ENCODE results near the gene RAPGEF4. TPM values are rescaled to one million over a fixed set of nuclear protein-coding genes. Genes with fewer than 3 reads are reported as not detected.

The RAPGEF4 gene
- total and polyA plus RNA-seq, 2 of the 13 experiments (the other 11 are each of a cell fraction or from before 2014, with no cell fraction given): 0.78 to 0.91 TPM

GRCh38 chr2:173051463-173052215, 316.0 kb downstream of the RAPGEF4 start (continued):
- TF ChIP-seq AFF4 (CRISPR knock-in tag; IDR thresholded peaks at IDR 0.05) (no peak), HDAC6 (IDR thresholded peaks at IDR 0.05; ENCODE audit: low read depth, low read length) (no peak)

- H3K36me3 ChIP-seq (replicated peaks in 1 of 2; ENCODE audit: control insufficient read depth in 1 of 2, insufficient read depth in 2 of 2, low read length in 2 of 2): no peaks in the 10 kb centered on the region
- H3K79me2 ChIP-seq (ENCODE audit: insufficient read depth, low read length): no peaks in the 10 kb centered on the region
- no peak overlapping the region for H2AFZ ChIP-seq (ENCODE audit: low read length)
- no peak for FAIRE-seq
- intact Hi-C loops (cut with micrococcal nuclease; ENCODE audit: unreplicated experiment) (no loop called here), in situ Hi-C loops (cut with HindIII; ENCODE audit: extremely low pct_ligation_motif_present, low pct_unique_long_range_greater_than_20kb) (no loop called here)
- H3K4me2 ChIP-seq (ENCODE audit: low read depth, low read length): peak overlapping the region; percentile 19
- no peak overlapping the region for H3K4me3 ChIP-seq (replicated peaks in 1 of 3; ENCODE audit: insufficient read depth in 1 of 3, low read depth in 2 of 3, low read length in 3 of 3)
- no peaks in the 10 kb centered on the region for H4K20me1 ChIP-seq (ENCODE audit: insufficient read depth, low read length)
- BruUV-seq (replicated peaks): no TSS peak
- no peaks in the 10 kb centered on the region for H3K27me3 ChIP-seq (ENCODE audit: control insufficient read depth in 1 of 2, insufficient read depth in 2 of 2, low read length in 2 of 2)
- ChIA-PET CTCF (ENCODE audit: low intra/inter-chr PET ratio, low total read pairs) (no interaction called here), POLR2A (interaction anchor here (0.6 kb wide), 1 partner anchor 911 kb away, joined by 3 read pairs; no protein-coding TSS in a partner anchor)
- ATAC-seq: no peak
- 35% methylated on average over 3 of the region's 3 CpGs for WGBS (ENCODE audit: low lambda C conversion rate)
- no peak overlapping the region for H3K9ac ChIP-seq (ENCODE audit: insufficient read depth, low read depth, low read length)
- H3K9me3 ChIP-seq (ENCODE audit: low read length): no peaks in the 10 kb centered on the region
- H3K4me1 ChIP-seq (ENCODE audit: insufficient read depth, low read length): peaks cover 49% of the 10 kb centered on the region
- peak; percentile 70 for DNase-seq (ENCODE audit: low spot score)
- H3K27ac ChIP-seq (ENCODE audit: extremely low read length, insufficient read depth, low read length): no peak overlapping the region
- no peak for TF ChIP-seq ZNF34 (CRISPR knock-in tag; IDR thresholded peaks at IDR 0.05; ENCODE audit: borderline replicate concordance)
- TF ChIP-seq IKZF4 (CRISPR knock-in tag; IDR thresholded peaks at IDR 0.05; ENCODE audit: borderline replicate concordance, low read depth, not compliant biosample characterization): no peak
- peak; percentile 15; the same call in 1 of the 2 replicates for TF ChIP-seq SOX5 (CRISPR knock-in tag; IDR thresholded peaks at IDR 0.05; ENCODE audit: borderline replicate concordance)
- TF ChIP-seq POGZ (CRISPR knock-in tag; IDR thresholded peaks at IDR 0.05): no peak
- TF ChIP-seq GATAD2A (CRISPR knock-in tag; IDR thresholded peaks at IDR 0.05): 0 out of 2 replicates have a peak, but pooled peaks have one; percentile 17
- TF ChIP-seq ZNF207 (IDR thresholded peaks at IDR 0.05; ENCODE audit: borderline replicate concordance): no peak
- TF ChIP-seq ZNF275 (CRISPR knock-in tag; IDR thresholded peaks at IDR 0.05; ENCODE audit: borderline replicate concordance): no peak
- no peak for TF ChIP-seq MNT (IDR thresholded peaks at IDR 0.05)
- no peak for TF ChIP-seq ZNF574 (CRISPR knock-in tag; IDR thresholded peaks at IDR 0.05)
- no peak for TF ChIP-seq HHEX (CRISPR knock-in tag; IDR thresholded peaks at IDR 0.05)
Observed at GRCh38 chr2:173053043-173053699, 317.5 kb downstream of the RAPGEF4 start.

Data from HepG2 (cell line).